Measurements from ENCODE around the gene SREBF1. TPM values are rescaled to one million over a fixed set of nuclear protein-coding genes. Genes with fewer than 3 reads are reported as not detected.

Gene SREBF1
- total and polyA plus RNA-seq, 4 experiments from 2014 or later = 5.0 to 15.5 (median 10.8) TPM

Small RNA genes within 50 kb of the gene (microRNA-seq; reads per million reads assigned to microRNA genes)
- gene MIR33B (ENCODE audit: borderline microRNAs expressed, borderline number of aligned reads, borderline replicate concordance) (3.1 reads per million, percentile 13 among the genes with 10 or more reads in this experiment), gene MIR6777 (ENCODE audit: borderline microRNAs expressed, borderline number of aligned reads, borderline replicate concordance) (not detected)

Other genes with a start within 250 kb of the SREBF1 start
- gene PEMT, start 245.3 kb downstream of the SREBF1 start, total RNA-seq = 10 to 100 TPM; 11.6 to 13.8 TPM
- gene PEMT, start 245.3 kb downstream of the SREBF1 start, polyA plus RNA-seq = 10 to 100 TPM; 25.2 to 39.0 TPM
- gene RAI1, start 155.5 kb downstream of the SREBF1 start, total RNA-seq = 10 to 100 TPM; 15.4 to 19.5 TPM
- gene RAI1, start 155.5 kb downstream of the SREBF1 start, polyA plus RNA-seq = 1 to 10 TPM in 1 of 2 donors, under 1 TPM in 1; 0.35 to 4.0 TPM
- 10 to 100 TPM; 59.4 to 63.1 TPM for gene TOM1L2, start 135.4 kb upstream of the SREBF1 start, total RNA-seq
- 10 to 100 TPM in 1 of 2 donors, 1 to 10 TPM in 1; 1.6 to 12.0 TPM for gene TOM1L2, start 135.4 kb upstream of the SREBF1 start, polyA plus RNA-seq
- gene DRC3, start 135.9 kb upstream of the SREBF1 start, total RNA-seq = under 1 TPM; 0.64 to 0.67 TPM
- gene DRC3, start 135.9 kb upstream of the SREBF1 start, polyA plus RNA-seq = under 1 TPM in 1 of 2 donors, not detected in 1; 0.24 TPM
- gene ATPAF2, start 202.2 kb upstream of the SREBF1 start, total RNA-seq = 10 to 100 TPM; 24.1 to 24.3 TPM
- gene ATPAF2, start 202.2 kb upstream of the SREBF1 start, polyA plus RNA-seq = 10 to 100 TPM; 16.6 to 18.0 TPM
- 10 to 100 TPM; 11.1 to 13.1 TPM for gene GID4, start 202.4 kb upstream of the SREBF1 start, total RNA-seq
- 1 to 10 TPM; 6.5 to 8.4 TPM for gene GID4, start 202.4 kb upstream of the SREBF1 start, polyA plus RNA-seq